ENCODE data around the gene BGLAP. TPM values are rescaled to one million over a fixed set of nuclear protein-coding genes. Genes with fewer than 3 reads are reported as not detected.

BGLAP gene
- polyA plus RNA-seq, 4 donors, result 0.48 to 3.9 TPM; not detected in 2

DNA sequence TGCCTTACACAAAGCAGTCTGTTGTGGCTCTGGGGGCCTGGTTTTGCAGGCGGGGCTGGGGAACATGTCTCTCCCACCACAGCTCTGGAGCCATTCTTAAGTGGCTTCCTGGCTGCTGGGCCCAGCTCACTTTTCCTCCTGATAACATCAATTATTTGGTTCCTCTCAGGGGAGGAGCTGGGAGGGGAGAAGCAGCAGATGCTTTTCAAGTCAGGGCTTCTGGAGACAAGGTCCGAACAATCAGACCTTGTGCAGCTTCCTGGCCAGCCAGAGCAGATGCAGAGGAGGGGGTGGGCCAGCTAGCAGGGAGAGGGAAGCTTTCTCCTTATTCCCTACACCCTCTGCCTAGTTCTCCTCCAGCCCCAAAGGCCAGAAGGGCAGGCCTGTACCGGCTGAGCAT, 9.5 kb downstream of the BGLAP start:
- Histone ChIP-seq H3K36me3 (ENCODE audit: control insufficient read depth in 3 of 3, insufficient read depth in 2 of 3, low read depth in 1 of 3, low read length in 3 of 3) (peaks cover 27 to 85% (median 29%) of the 10 kb centered on the region in 3 donors), H3K27ac (ENCODE audit: low read depth in 1 of 3, low read length in 2 of 3) (no peak overlapping the region), H3K4me1 (ENCODE audit: control insufficient read depth in 3 of 3, insufficient read depth in 2 of 3, low read depth in 1 of 3, low read length in 2 of 3) (no peaks in the 10 kb centered on the region), H3K4me3 (ENCODE audit: low read depth in 1 of 3, low read length in 3 of 3) (no peak overlapping the region), H3K9me3 (ENCODE audit: control insufficient read depth in 2 of 2, insufficient read depth in 1 of 2, low read depth in 1 of 2, low read length in 1 of 2) (no peaks in the 10 kb centered on the region), H3K27me3 (ENCODE audit: control insufficient read depth in 3 of 3, insufficient read depth in 3 of 3, low read length in 3 of 3) (peaks cover 0 to under 1% (median 0%) of the 10 kb centered on the region in 3 donors)
- no peak for DNase-seq
- FAIRE-seq, result no peak
- WGBS, 3 donors, result 39 to 63% (median 43%) methylated on average over 2 to 3 of the region's 3 CpGs

GRCh38 chr1:156253634-156254033, 11.7 kb downstream of the BGLAP start:
- no peaks in the 10 kb centered on the region for H3K4me1 ChIP-seq (ENCODE audit: control insufficient read depth in 3 of 3, insufficient read depth in 2 of 3, low read depth in 1 of 3, low read length in 2 of 3)
- WGBS, 3 donors, result 86 to 94% (median 90%) methylated on average over 3 of the region's 3 CpGs
- H3K9me3 ChIP-seq (ENCODE audit: control insufficient read depth in 2 of 2, insufficient read depth in 1 of 2, low read depth in 1 of 2, low read length in 1 of 2), result no peaks in the 10 kb centered on the region
- DNase-seq (no peak), FAIRE-seq (no peak)
- peaks cover 36 to 95% (median 36%) of the 10 kb centered on the region in 3 donors for H3K36me3 ChIP-seq (ENCODE audit: control insufficient read depth in 3 of 3, insufficient read depth in 2 of 3, low read depth in 1 of 3, low read length in 3 of 3)
- H3K4me3 ChIP-seq (ENCODE audit: low read depth in 1 of 3, low read length in 3 of 3), result no peak overlapping the region
- no peak overlapping the region for H3K27ac ChIP-seq (ENCODE audit: low read depth in 1 of 3, low read length in 2 of 3)
- H3K27me3 ChIP-seq (ENCODE audit: control insufficient read depth in 3 of 3, insufficient read depth in 3 of 3, low read length in 3 of 3), result no peaks in the 10 kb centered on the region

DNA sequence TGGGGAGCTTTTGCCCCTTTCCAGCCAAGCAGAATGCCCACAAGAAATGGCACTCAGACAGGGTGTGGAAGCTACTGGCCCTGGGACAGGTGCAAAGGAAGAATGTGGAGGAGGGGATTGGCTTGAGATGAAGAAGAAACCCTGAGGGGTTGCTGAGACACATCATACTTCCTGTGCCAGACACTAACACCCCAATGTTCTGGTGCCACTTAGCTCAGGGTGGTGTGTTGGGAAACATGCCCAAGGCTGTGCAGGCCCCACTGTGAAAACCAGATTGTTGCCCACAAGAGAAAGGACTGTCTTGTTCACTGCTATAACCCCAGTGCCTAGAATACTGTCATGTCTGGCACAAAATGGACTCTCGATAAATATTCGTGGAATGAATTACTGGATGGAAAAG, 15.7 kb downstream of the BGLAP start:
- Histone ChIP-seq H3K4me1 (ENCODE audit: control insufficient read depth in 3 of 3, insufficient read depth in 2 of 3, low read depth in 1 of 3, low read length in 2 of 3) (no peaks in the 10 kb centered on the region), H3K27ac (ENCODE audit: low read depth in 1 of 3, low read length in 2 of 3) (no peak overlapping the region), H3K36me3 (ENCODE audit: control insufficient read depth in 3 of 3, insufficient read depth in 2 of 3, low read depth in 1 of 3, low read length in 3 of 3) (peaks cover 32 to 95% (median 41%) of the 10 kb centered on the region in 3 donors), H3K27me3 (ENCODE audit: control insufficient read depth in 3 of 3, insufficient read depth in 3 of 3, low read length in 3 of 3) (no peaks in the 10 kb centered on the region), H3K4me3 (ENCODE audit: low read depth in 1 of 3, low read length in 3 of 3) (no peak overlapping the region), H3K9me3 (ENCODE audit: control insufficient read depth in 2 of 2, insufficient read depth in 1 of 2, low read depth in 1 of 2, low read length in 1 of 2) (no peaks in the 10 kb centered on the region)
- WGBS, 3 donors, result 81 to 95% (median 91%) methylated on average over 2 of the region's 2 CpGs
- no peak for FAIRE-seq
- no peak for DNase-seq

GRCh38 chr1:156258859-156259258, 16.9 kb downstream of the BGLAP start:
- no peak overlapping the region for H3K4me3 ChIP-seq (ENCODE audit: low read depth in 1 of 3, low read length in 3 of 3)
- no peaks in the 10 kb centered on the region for H3K9me3 ChIP-seq (ENCODE audit: control insufficient read depth in 2 of 2, insufficient read depth in 1 of 2, low read depth in 1 of 2, low read length in 1 of 2)
- no peaks in the 10 kb centered on the region for H3K27me3 ChIP-seq (ENCODE audit: control insufficient read depth in 3 of 3, insufficient read depth in 3 of 3, low read length in 3 of 3)
- no peak for DNase-seq
- FAIRE-seq, result no peak
- no peak overlapping the region for H3K27ac ChIP-seq (ENCODE audit: low read depth in 1 of 3, low read length in 2 of 3)
- peaks cover 34 to 92% (median 40%) of the 10 kb centered on the region in 3 donors for H3K36me3 ChIP-seq (ENCODE audit: control insufficient read depth in 3 of 3, insufficient read depth in 2 of 3, low read depth in 1 of 3, low read length in 3 of 3)
- no peaks in the 10 kb centered on the region for H3K4me1 ChIP-seq (ENCODE audit: control insufficient read depth in 3 of 3, insufficient read depth in 2 of 3, low read depth in 1 of 3, low read length in 2 of 3)
- 92 to 97% (median 97%) methylated on average over 8 of the region's 8 CpGs for WGBS, 3 donors

DNA sequence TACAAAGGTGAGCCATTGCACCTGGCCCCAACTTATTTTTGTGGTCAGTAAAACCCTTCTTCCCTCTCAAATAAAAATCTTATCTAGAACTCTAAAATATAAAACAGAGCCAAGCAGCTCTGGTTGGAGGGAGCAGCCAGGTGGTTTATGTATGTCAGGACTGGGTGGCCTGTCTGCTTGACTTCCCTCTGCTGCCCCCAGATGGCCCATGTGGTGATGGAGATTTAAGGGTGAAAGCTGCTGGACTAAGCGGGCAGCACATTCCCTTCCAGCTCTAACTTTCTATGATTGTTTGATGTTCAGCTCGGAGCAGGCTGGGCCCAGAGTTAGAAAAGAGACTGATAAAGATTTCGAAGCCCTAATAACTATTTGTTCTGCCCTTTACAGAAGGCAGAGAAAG, 17.8 kb downstream of the BGLAP start:
- Histone ChIP-seq H3K4me3 (ENCODE audit: low read depth in 1 of 3, low read length in 3 of 3) (no peak overlapping the region), H3K9me3 (ENCODE audit: control insufficient read depth in 2 of 2, insufficient read depth in 1 of 2, low read depth in 1 of 2, low read length in 1 of 2) (no peaks in the 10 kb centered on the region), H3K36me3 (ENCODE audit: control insufficient read depth in 3 of 3, insufficient read depth in 2 of 3, low read depth in 1 of 3, low read length in 3 of 3) (peaks cover 34 to 90% (median 44%) of the 10 kb centered on the region in 3 donors), H3K27ac (ENCODE audit: low read depth in 1 of 3, low read length in 2 of 3) (no peak overlapping the region), H3K4me1 (ENCODE audit: control insufficient read depth in 3 of 3, insufficient read depth in 2 of 3, low read depth in 1 of 3, low read length in 2 of 3) (no peaks in the 10 kb centered on the region), H3K27me3 (ENCODE audit: control insufficient read depth in 3 of 3, insufficient read depth in 3 of 3, low read length in 3 of 3) (no peaks in the 10 kb centered on the region)
- DNase-seq, result no peak
- 76 to 90% (median 80%) methylated on average over 3 of the region's 3 CpGs for WGBS, 3 donors
- FAIRE-seq, result no peak

- H3K27me3 ChIP-seq (ENCODE audit: control insufficient read depth in 3 of 3, insufficient read depth in 3 of 3, low read length in 3 of 3), result no peaks in the 10 kb centered on the region
- WGBS, 3 donors, result 87 to 100% (median 95%) methylated on average over 2 of the region's 2 CpGs
- H3K4me1 ChIP-seq (ENCODE audit: control insufficient read depth in 3 of 3, insufficient read depth in 2 of 3, low read depth in 1 of 3, low read length in 2 of 3), result no peaks in the 10 kb centered on the region
- no peak for FAIRE-seq
- H3K9me3 ChIP-seq (ENCODE audit: control insufficient read depth in 2 of 2, insufficient read depth in 1 of 2, low read depth in 1 of 2, low read length in 1 of 2), result no peaks in the 10 kb centered on the region
- no peak overlapping the region for H3K4me3 ChIP-seq (ENCODE audit: low read depth in 1 of 3, low read length in 3 of 3)
- H3K27ac ChIP-seq (ENCODE audit: low read depth in 1 of 3, low read length in 2 of 3), result no peak overlapping the region
- DNase-seq, result no peak
- H3K36me3 ChIP-seq (ENCODE audit: control insufficient read depth in 3 of 3, insufficient read depth in 2 of 3, low read depth in 1 of 3, low read length in 3 of 3), result peaks cover 39 to 91% (median 46%) of the 10 kb centered on the region in 3 donors
Measured at GRCh38 chr1:156260896-156261295, 18.9 kb downstream of the BGLAP start.

DNA sequence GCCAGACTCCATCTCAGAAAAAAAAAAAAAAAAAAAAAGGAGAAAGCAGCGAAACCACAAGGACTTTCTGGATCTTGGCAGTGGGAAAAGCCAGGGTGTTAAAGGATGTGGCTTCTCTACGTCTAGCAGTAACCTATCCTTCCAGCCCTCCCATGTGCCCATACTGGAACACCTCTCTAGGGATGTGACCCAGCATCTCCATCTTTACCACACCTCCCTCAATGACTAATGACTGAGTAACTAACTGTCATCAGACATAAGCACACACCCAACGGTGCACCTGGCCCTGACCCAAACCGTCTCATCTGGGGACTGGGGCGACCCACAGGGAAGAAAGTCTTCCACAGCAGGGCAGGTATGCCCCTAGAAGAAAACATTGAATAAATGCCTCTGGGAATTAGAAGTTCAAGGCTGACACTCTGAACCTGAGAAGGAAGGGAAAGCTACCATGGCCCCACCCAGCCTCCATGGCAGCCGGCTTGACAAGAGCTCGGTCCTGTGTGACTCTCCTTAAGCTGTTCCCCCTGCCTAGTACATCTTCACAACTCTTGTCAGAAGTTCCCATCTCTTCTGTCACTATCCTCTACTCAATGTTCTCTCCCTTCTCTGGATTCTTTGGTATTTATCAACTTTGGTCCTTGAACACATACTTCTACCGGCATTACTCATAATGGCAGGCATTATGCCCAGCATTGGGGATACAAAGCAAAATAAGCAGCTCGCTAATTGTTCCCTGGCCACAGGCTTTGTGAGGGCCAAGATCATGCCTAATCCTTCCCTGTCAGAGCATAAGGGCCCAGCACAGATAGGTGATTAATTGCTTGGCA, 20.7 kb downstream of the BGLAP start:
- H3K9me3 ChIP-seq (ENCODE audit: control insufficient read depth in 2 of 2, insufficient read depth in 1 of 2, low read depth in 1 of 2, low read length in 1 of 2), result no peaks in the 10 kb centered on the region
- no peaks in the 10 kb centered on the region for H3K27me3 ChIP-seq (ENCODE audit: control insufficient read depth in 3 of 3, insufficient read depth in 3 of 3, low read length in 3 of 3)
- H3K4me3 ChIP-seq (ENCODE audit: low read depth in 1 of 3, low read length in 3 of 3), result no peak overlapping the region
- FAIRE-seq, result no peak
- no peak overlapping the region for H3K27ac ChIP-seq (ENCODE audit: low read depth in 1 of 3, low read length in 2 of 3)
- H3K4me1 ChIP-seq (ENCODE audit: control insufficient read depth in 3 of 3, insufficient read depth in 2 of 3, low read depth in 1 of 3, low read length in 2 of 3), result no peaks in the 10 kb centered on the region
- H3K36me3 ChIP-seq (ENCODE audit: control insufficient read depth in 3 of 3, insufficient read depth in 2 of 3, low read depth in 1 of 3, low read length in 3 of 3), result peaks cover 39 to 92% (median 59%) of the 10 kb centered on the region in 3 donors
- DNase-seq, result no peak
- WGBS, 3 donors, result 84 to 86% (median 85%) methylated on average over 9 of the region's 9 CpGs

GRCh38 chr1:156263288-156263655, 21.3 kb downstream of the BGLAP start:
- no peak for DNase-seq
- no peaks in the 10 kb centered on the region for H3K9me3 ChIP-seq (ENCODE audit: control insufficient read depth in 2 of 2, insufficient read depth in 1 of 2, low read depth in 1 of 2, low read length in 1 of 2)
- H3K27ac ChIP-seq (ENCODE audit: low read depth in 1 of 3, low read length in 2 of 3), result no peak overlapping the region
- no peaks in the 10 kb centered on the region for H3K4me1 ChIP-seq (ENCODE audit: control insufficient read depth in 3 of 3, insufficient read depth in 2 of 3, low read depth in 1 of 3, low read length in 2 of 3)
- no peak overlapping the region for H3K4me3 ChIP-seq (ENCODE audit: low read depth in 1 of 3, low read length in 3 of 3)
- H3K36me3 ChIP-seq (ENCODE audit: control insufficient read depth in 3 of 3, insufficient read depth in 2 of 3, low read depth in 1 of 3, low read length in 3 of 3), result peaks cover 43 to 92% (median 55%) of the 10 kb centered on the region in 3 donors
- H3K27me3 ChIP-seq (ENCODE audit: control insufficient read depth in 3 of 3, insufficient read depth in 3 of 3, low read length in 3 of 3), result no peaks in the 10 kb centered on the region
- 84 to 94% (median 90%) methylated on average over 9 of the region's 9 CpGs for WGBS, 3 donors
- no peak for FAIRE-seq
